Heart right ventricle (tissue), 16 donors: ENCODE measurements around the gene PRPF8. TPM values are rescaled to one million over a fixed set of nuclear protein-coding genes. Genes with fewer than 3 reads are reported as not detected.

Source experiments
- ATAC-seq, 8 donors: fragments of 200-7000 bp; cut with Tn5 transposase; one replicate each; pipeline ENCODE4 v1.9.1; 2020; ENCODE audit warnings: mild to moderate bottlenecking in 8 of 8, moderate library complexity in 8 of 8, moderate number of reproducible peaks in 1 of 8
- DNase-seq, 2 donors: peaks; one replicate each; pipeline ENCODE4 v3.0.0-alpha.2; 2020
- H3K27ac ChIP-seq, 10 donors: fragments of 200-600 bp; sonication (generic) in 2 of 10; one replicate each; pipeline versions ENCODE4 v1.5.0 to v1.8.0; 2020 to 2022; ENCODE audit warnings: mild to moderate bottlenecking in 3 of 10
- H3K27me3 ChIP-seq, 7 donors: fragments of 200-600 bp; one replicate each; pipeline ENCODE4 v1.8.0; 2021 to 2022; ENCODE audit warnings: mild to moderate bottlenecking in 2 of 7
- H3K36me3 ChIP-seq, 9 donors: fragments of 200-600 bp; sonication (generic) in 1 of 9; one replicate each; pipeline versions ENCODE4 v1.5.0 to v1.8.0; 2020 to 2022; ENCODE audit warnings: mild to moderate bottlenecking in 2 of 9
- H3K4me1 ChIP-seq, 9 donors: fragments of 200-600 bp; sonication (generic) in 1 of 9; one replicate each; pipeline versions ENCODE4 v1.5.0 to v1.8.0; 2020 to 2022; ENCODE audit warnings: mild to moderate bottlenecking in 4 of 9
- H3K4me3 ChIP-seq, 10 donors: fragments of 200-600 bp; sonication (generic) in 2 of 10; one replicate each; pipeline versions ENCODE4 v1.5.0 to v1.8.0; 2020 to 2022; ENCODE audit warnings: mild to moderate bottlenecking in 7 of 10, moderate library complexity in 2 of 10
- H3K9me3 ChIP-seq, 11 donors: fragments of 200-600 bp in 10 of 11; sonication (generic) in 2 of 11; one replicate each; pipeline versions ENCODE4 v1.5.0 to v1.8.0; 2013 to 2022; ENCODE audit warnings: mild to moderate bottlenecking in 2 of 11, control low read depth in 1 of 11, moderate library complexity in 1 of 11
- WGBS, 2 donors: extraction: QIAGEN DNeasy Blood & Tissue Kit; methylation state at CpG; one replicate each; pipeline ENCODE4 v1.1.7; 2013; ENCODE audit warnings: inconsistent platforms in 1 of 2; 5-methylcytosine and 5-hydroxymethylcytosine counted together
- intact Hi-C, 10 donors: fragments of 100-400 bp; cut with DNase I; formaldehyde crosslinking; loops; one replicate each; pipeline versions ENCODE4 v1.11.1 to v1.14.2; 2022
- long read RNA-seq, 3 donors: library from polyadenylated mRNA; unstranded; transcript quantifications; one replicate each; pipeline ENCODE4 v2.0.0, GENCODE V29; 2020 to 2021
- polyA plus RNA-seq, 2 donors: library from polyadenylated mRNA; stranded (reverse); fragments of 200-250 nt; gene quantifications; one replicate each; pipeline ENCODE4 v1.2.3, GENCODE V29; 2013
- total RNA-seq, 10 donors: library from RNA; stranded (reverse); fragmentation: NEBNext Ultra II Directional in 3 of 10; extraction: Animal tissue kit (Norgen Biotek cat#: 25700) in 3 of 10; gene quantifications; one replicate each; pipeline versions ENCODE4 v1.2.1 to v1.2.4, GENCODE V29; 2021 to 2023
- TF ChIP-seq, protein P1 (sequence below), 9 donors: fragments of 200-600 bp; sonication (generic) in 2 of 9; IDR thresholded peaks; one replicate each; pipeline versions ENCODE4 v1.5.0 to v1.8.0; 2021 to 2022; ENCODE audit warnings: antibody characterized with exemption in 9 of 9, mild to moderate bottlenecking in 5 of 9, moderate library complexity in 1 of 9
- donor health status: Arrhythmogenic right ventricular cardiomyopathy.
- donor health status: ischemic (EF 13 %, LVEDD 7.1; RV severe dilation, severe dysfunction).
- donor health status: healthy with polysubstance abuse.
- donor health status: DM: no; HTN: yes; CAD: no.
- donor health status: DM: no; HTN: no; CAD: no.
- donor health status: ischemic (EF 25% LVEDD 6.9; RV normal size, moderate dysfunction).
- donor health status: ischemic (EF 25% LVEDD 5.7; RV mildly dilated, moderate dysfunction).
- donor health status: healthy.
- donor health status: DM: yes; HTN: yes; CAD: no.
- donor health status: Ischemic cardiomyopathy.
- donor health status: ischemic (EF 35%, LVEDD 5.7; RV mildly dilated, moderate dysfunction).
- donor health status: nonischemic (EF 11% LVEDD 7.7; RV severe dilation, severe dysfunction).
- donor health status: DM: yes; HTN: yes; CAD: no.
- donor health status: PGD.
- donor health status: ischemic (EF 29% LVEDD 5.4; RV normal size, mild dysfunction).
- donor health status: nonischemic (EF 23%, LVEDD 6.1; RV moderate dilation, normal function).

The PRPF8 gene
- total RNA-seq (100 to 1,000 TPM; 137 to 205 (median 179) TPM), polyA plus RNA-seq (100 to 1,000 TPM in 1 of 2 donors, 10 to 100 TPM in 1; 79.1 to 107 TPM)
- long read RNA-seq, donor 1, partial matches to known transcripts: 58 of 67 reads
- long read RNA-seq, donor 1, other reads (novel, unspliced or antisense): 7 of 67 reads
- long read RNA-seq, donor 2, full-length matches to known transcripts: 1 of 57 reads
- long read RNA-seq, donor 2, partial matches to known transcripts: 45 of 57 reads
- long read RNA-seq, donor 2, other reads (novel, unspliced or antisense): 11 of 57 reads
- long read RNA-seq, donor 3, full-length matches to known transcripts: 1 of 154 reads
- long read RNA-seq, donor 3, partial matches to known transcripts: 141 of 154 reads
- long read RNA-seq, donor 3, other reads (novel, unspliced or antisense): 12 of 154 reads

DNA sequence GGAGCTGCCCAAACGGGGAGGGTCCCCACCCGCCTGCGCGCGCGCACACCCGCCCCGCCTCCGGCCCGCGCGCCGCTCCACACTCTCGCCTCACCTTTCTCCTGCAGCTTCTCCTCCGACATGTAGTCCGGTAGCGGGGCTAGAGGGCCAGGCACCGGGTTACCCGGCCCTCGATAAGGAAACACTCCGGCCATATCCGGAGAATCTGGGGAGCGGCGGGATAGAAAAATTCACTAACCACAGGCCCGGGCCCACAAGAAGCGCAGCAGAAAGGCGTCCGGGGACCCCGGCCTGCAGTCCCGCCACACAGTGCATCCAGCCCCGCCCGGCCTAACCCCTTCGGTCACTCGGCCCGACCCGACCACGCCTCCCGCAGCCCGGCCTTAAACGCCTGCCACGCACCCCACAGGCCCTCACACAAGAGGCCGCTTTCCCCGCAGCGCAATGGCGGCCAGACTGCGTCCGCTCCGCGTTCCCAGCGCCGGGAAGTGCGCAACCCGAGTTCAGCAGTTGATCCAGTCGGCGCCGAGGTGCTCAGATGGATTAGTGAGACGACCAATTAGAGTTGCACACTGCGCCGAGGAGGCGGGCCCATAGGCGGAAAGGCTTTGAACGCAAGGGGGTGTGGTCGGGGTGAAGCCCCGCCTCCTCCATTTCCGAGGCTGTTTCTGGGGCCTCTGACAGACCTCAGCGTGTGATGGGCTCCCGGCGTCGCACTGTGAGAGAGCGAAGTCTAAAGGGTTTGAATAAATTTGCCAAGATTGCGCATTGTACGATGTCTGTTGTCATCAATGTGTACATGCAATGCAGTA, at the start of gene PRPF8:
Gene PRPF8 (minus strand): TSS at position 490 of the 812 bp plus-strand sequence. CDS start 296 bp downstream, at position 194.
- Histone ChIP-seq H3K4me1 (peaks cover 0 to 28% (median 24%) of the 10 kb centered on the region in 9 donors), H3K36me3 (peaks cover 6 to 40% (median 36%) of the 10 kb centered on the region in 9 donors), H3K4me3 (peak within 1 kb of the TSS; percentile 48 to 98 (median 86)), H3K9me3 (no peaks in the 10 kb centered on the region), H3K27me3 (no peaks in the 10 kb centered on the region), H3K27ac (peak within 1 kb of the TSS; percentile 81 to 98 (median 95))
- DNase-seq (peak; percentile 98), ATAC-seq (peak; percentile 99 to 100 (median 100))
- intact Hi-C loops: loop anchor here in 5 of 10 donors (1.0 to 5.0 kb wide), 5 partner anchors 16 to 98 kb away; partner anchors contain the start of gene TLCD2 (in 1 of the 5)
- TF ChIP-seq, protein P1, sequence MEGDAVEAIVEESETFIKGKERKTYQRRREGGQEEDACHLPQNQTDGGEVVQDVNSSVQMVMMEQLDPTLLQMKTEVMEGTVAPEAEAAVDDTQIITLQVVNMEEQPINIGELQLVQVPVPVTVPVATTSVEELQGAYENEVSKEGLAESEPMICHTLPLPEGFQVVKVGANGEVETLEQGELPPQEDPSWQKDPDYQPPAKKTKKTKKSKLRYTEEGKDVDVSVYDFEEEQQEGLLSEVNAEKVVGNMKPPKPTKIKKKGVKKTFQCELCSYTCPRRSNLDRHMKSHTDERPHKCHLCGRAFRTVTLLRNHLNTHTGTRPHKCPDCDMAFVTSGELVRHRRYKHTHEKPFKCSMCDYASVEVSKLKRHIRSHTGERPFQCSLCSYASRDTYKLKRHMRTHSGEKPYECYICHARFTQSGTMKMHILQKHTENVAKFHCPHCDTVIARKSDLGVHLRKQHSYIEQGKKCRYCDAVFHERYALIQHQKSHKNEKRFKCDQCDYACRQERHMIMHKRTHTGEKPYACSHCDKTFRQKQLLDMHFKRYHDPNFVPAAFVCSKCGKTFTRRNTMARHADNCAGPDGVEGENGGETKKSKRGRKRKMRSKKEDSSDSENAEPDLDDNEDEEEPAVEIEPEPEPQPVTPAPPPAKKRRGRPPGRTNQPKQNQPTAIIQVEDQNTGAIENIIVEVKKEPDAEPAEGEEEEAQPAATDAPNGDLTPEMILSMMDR (IDR thresholded peaks at IDR 0.05): peak in 1 of 9 donors; percentile 3
- 0 to 1% methylated on average over 72 of the region's 72 CpGs for WGBS, 2 donors

DNA sequence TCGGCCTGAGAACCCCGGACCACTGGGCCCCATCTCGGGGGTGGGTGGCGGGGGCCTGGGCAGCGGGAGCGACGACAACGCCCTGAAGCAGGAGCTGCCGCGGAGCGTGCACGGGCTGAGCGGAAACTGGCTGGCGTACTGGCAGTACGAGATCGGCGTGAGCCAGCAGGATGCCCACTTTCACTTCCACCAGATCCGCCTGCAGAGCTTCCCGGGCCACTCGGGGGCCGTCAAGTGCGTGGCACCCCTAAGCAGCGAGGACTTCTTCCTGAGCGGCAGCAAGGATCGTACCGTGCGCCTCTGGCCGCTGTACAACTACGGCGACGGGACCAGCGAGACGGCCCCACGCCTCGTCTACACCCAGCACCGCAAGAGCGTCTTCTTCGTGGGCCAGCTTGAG, 49.1 kb upstream of the PRPF8 start:
- DNase-seq: no peak

DNA sequence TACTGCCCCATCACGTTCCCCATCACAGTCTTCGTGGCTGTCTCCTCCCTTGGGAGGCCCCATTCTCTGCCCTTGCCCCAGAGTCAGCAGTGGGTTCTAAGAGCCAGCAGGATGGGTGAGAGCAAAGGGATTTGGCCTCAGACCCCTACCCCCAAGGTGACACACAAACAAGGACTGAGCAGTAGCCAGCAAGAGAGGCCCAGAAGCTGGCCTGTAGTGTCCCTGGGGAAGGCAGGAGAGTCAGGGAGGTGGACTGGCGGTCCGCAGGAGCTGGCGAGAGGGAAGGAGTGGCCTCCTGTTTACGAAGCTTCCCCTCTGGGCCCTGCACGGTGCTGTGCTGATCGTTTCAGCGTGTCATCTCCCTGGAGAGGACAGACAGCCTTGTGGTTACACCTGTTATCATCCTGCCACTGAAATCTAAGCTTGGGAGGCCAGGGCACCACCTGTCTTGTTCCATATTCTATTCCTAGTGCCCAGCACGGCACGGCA, 48.2 kb upstream of the PRPF8 start:
- 66 to 83% methylated on average over 11 of the region's 11 CpGs for WGBS, 2 donors
- no peak for DNase-seq
- intact Hi-C loops: loop anchor here in 1 of 10 donors (10.0 kb wide), 1 partner anchor 132 kb away; no protein-coding TSS in a partner anchor
- Histone ChIP-seq H3K9me3 (no peaks in the 10 kb centered on the region), H3K4me1 (peaks cover 11 to 54% (median 29%) of the 10 kb centered on the region in 9 donors), H3K4me3 (no peak overlapping the region), H3K27ac (no peak overlapping the region), H3K27me3 (no peaks in the 10 kb centered on the region), H3K36me3 (peaks cover 0 to 96% (median 10%) of the 10 kb centered on the region in 9 donors)
- ATAC-seq: no peak
- TF ChIP-seq, protein P1 (IDR thresholded peaks at IDR 0.05): no peak

More for the DNA sequence above, 49.1 kb upstream of the PRPF8 start:
- peaks cover 0 to 92% (median 10%) of the 10 kb centered on the region in 9 donors for H3K36me3 ChIP-seq
- H3K9me3 ChIP-seq: no peaks in the 10 kb centered on the region
- ATAC-seq: no peak
- H3K4me1 ChIP-seq: peaks cover 11 to 52% (median 33%) of the 10 kb centered on the region in 9 donors
- no peak overlapping the region for H3K4me3 ChIP-seq
- intact Hi-C loops: loop anchor here in 1 of 10 donors (10.0 kb wide), 1 partner anchor 131 kb away; no protein-coding TSS in a partner anchor
- TF ChIP-seq, protein P1 (IDR thresholded peaks at IDR 0.05): no peak
- no peak overlapping the region for H3K27ac ChIP-seq
- H3K27me3 ChIP-seq: no peaks in the 10 kb centered on the region
- 95 to 96% methylated on average over 38 of the region's 38 CpGs for WGBS, 2 donors
